HG02970 (cell line): ENCODE data around the gene ZRANB3.
"Not testable (repeated sequence)": the region's sequence is repeated elsewhere in the genome, so short reads cannot be mapped to it uniquely, and the experiment has no call there.

Experiments used
- ATAC-seq: cut with Tn5 transposase; IDR thresholded peaks from one replicate; pipeline ENCODE4 v1.9.1; 2021; ENCODE audit warnings: mild to moderate bottlenecking, moderate library complexity, moderate number of reproducible peaks; ENCODE audit not compliant: unreplicated experiment, low FRiP score

Gene ZRANB3

DNA sequence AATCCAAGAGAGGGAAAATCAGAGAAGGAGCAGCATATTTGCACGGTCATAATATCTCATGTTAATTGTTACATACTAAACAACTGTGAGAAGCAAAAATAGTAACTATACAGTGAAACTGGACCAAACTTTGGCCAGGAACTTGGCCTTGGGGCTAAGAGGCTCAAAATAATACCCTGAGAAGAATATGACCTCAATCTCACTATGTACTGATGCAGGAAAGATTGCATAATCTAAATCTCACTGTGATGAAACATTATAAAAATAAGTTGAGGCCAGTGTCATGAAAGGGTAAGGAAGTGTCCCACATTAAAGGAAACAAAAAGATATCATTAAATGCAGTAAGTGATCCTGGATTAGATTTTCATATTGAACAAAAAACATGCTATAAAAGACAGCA is 36.5 kb downstream of the ZRANB3 start:
- no peak for ATAC-seq

DNA sequence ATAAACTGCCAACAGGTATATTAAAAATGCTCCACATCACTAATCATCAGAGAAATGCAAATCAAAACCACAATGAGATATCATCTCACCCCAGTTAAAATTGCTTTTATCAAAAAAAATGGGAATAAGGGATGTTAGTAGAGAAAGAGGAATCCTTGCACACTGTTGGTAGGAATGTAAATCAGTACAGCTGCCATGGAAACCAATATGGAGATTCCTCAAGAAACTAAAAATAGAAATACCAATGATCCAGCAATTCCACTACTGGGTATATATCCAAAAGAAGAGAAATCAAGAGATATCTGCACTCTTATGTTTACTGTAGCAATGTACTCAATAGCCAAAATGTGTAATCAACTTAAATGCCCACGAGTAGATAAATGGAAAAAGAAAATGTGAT is 40.6 kb downstream of the ZRANB3 start:
- no peak for ATAC-seq

DNA sequence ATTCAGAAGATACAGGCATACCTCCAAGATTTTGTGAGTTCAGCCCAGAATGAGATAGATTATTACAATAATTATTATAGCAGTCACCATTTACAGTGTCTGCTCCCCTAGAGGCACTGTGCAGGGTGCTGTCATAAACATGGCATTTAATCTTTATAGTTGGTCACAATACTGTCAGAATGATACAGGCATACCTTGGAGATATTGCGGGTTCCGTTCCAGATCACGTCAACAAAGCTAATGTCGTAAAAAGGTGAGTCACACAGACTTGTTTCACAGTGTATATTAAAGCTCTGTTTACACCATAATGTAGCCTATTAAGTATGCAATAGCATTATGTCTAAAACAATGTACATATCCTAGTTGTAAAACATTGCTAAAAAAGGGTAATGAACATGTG is 45.6 kb downstream of the ZRANB3 start:
- no peak for ATAC-seq

DNA sequence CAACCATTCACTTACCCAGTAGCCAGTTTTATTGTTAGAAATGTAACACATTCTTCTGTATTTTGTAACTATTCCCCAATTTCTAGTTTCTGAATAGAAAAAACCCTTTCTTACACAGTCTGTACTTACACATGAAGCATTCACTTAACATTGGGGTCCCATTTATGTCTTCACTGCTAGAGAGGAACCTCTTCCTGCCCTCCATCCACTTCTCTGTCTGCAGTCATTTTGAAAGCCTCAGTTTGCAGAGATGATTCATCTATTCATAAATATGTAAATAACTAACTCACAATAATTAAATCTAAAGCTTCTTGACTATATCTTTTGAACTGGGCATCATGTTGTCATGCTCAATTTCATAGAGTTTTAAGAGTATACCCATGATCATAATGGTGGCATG is 55.9 kb downstream of the ZRANB3 start:
- no peak for ATAC-seq

DNA sequence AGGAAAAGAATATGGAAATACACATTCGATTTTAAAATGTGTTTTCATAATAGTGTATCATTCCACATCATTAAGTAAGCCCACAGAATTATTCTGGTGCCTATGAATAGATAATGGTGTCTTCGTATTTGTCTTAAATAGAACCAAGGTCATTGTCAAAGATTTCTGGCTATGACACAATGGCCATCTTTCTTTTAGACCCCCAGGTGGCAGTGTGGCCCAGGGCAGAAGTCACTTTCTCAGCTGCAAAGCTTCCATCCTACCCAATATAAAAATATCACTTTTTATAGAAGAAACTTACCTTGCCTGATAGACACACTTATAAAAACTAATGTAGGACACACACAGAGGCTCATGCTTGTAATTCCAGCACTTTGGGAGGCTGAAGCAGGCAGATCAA is 57.5 kb downstream of the ZRANB3 start:
- no peak for ATAC-seq

DNA sequence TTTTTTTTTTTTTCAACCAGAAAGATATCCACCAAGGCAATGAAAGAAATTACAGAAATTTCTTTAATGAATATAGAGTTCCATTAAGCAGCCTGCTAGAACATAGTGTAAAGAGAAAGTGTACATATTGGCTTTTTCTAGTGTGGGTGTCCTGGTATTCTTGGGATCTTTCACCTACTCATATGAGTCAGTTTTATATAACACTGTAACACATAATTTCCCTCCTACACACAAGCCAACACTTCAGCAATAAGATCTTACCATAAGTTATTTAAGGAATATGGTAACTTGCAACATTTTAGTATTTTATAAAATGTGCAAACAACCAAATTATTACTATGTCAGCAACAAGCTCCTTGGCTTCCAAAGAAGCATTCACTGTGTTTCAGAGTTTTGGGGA is 59.9 kb downstream of the ZRANB3 start:
- no peak for ATAC-seq

DNA sequence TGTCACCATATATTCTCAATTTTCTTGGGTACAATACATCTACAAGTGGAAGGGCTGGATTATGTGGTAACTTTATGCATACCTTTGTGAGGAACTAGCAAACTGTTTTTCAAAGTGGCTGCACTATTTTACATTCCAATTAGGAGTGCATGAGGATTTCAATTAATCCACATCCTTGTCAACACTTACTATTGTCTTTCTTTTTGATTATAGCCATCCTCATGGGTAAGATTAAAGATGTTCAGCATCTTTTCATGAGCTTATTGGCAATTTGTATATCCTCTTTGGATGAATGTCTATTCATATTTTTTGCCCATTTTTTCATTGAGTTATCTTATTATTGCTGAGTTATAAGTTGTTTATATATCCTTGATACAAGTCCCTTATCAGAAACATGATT is 73.7 kb downstream of the ZRANB3 start:
- ATAC-seq: no peak

DNA sequence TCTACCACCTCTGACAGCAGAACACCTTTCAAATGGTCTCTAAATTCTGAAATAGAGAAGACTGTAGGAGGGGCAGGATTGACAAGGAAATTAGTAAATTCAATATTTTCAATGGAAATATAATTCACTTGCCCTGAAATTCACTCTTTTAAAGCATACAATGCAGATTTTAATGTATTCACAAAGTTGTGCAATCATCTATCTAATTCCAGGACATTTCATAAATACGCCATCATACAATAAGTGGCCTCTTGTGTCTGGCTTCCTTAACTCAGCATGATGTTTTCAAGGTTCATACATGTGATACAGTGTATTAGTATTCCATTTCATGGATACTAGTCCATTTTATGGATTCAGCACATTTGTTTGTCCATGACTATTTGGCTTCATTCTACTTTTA is 74.2 kb downstream of the ZRANB3 start:
- no peak for ATAC-seq

DNA sequence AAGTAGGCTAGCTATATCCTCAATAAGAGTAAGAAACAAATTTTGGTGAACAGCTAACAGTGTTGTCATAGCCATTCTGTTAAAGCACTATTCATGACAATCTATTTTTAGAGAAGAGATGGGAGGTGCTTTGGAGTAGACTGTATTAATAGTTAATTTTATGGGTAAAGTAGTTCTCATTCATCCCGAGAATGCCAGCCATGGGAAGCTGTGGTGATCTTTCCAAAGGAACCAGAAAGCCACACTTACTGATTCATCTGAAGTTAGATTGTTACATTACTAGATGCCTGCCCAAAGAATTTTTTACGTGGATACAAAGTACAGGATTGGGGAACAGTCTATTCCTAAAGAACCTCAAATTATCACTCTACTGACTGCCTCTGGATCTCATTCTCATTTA is 74.6 kb downstream of the ZRANB3 start:
- ATAC-seq: no peak

DNA sequence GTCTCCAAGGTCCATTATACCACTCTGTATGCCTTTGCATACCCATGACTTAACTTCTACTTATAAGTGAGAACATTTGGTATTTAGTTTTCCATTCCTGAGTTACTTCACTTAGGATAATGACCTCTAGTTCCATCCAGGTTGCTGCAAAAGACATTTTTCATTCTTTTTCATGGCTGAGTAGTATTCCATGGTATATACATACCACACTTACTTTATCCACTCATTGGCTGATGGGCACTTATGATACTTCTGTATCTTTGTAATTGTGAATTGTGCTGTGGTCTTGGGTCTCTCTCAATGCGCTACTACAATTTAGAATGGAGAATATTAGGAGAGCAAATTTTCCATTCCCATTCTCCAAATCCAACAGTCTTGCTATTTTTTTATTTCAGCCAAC is 76.4 kb downstream of the ZRANB3 start:
- no peak for ATAC-seq

DNA sequence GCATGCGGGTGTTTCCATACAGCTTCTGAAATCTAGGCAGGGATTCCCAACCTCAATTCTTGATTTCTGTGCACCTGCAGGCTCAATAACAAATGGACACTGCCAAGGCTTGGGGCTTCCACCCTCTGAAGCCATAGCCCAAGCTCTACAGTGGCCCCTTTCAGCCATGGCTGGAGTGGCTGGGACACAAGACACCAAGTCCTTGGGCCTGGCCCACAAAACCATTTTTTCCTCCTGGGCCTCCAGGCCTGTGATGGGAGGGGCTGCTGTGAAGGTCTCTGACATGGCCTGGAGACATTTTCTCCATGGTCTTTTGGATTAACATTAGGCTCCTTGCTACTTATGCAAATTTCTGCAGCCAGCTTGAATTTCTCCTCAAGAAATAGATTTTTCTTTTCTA is 78.0 kb downstream of the ZRANB3 start:
- ATAC-seq: not testable (repeated sequence)

DNA sequence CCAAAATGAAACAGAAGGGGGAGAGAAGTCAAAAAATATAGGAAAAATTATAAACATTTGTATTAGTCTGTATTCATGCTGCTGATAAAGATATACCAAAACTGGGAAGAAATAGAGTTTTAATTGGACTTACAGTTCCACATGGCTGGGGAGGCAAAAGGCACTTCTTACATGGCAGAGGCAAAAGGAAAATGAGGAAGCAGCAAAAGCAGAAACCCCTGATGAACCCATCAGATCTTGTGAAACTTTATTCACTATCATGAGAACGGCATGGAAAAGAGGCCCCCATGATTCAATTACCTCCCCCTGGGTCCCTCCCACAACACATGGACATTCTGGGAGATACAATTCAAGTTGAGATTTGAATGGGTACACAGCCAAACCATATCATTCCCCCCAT is 79.1 kb downstream of the ZRANB3 start:
- ATAC-seq: no peak

DNA sequence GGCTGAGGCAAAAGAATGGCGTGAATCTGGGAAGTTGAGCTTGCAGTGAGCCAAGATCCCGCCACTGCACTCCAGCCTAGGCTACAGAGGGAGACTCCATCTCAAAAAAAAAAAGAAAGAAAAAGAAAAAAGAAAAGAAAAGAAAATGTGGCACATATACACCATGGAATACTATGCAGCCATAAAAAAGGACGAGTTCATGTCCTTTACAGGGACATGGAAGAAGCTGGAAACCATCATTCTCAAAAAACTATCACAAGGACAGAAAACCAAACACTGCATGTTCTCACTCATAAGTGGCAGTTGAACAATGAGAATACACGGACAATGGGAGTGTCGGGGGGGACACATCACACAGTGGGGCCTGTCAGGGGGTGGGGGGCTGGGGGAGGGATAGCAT is 88.0 kb downstream of the ZRANB3 start:
- ATAC-seq: not testable (repeated sequence)

DNA sequence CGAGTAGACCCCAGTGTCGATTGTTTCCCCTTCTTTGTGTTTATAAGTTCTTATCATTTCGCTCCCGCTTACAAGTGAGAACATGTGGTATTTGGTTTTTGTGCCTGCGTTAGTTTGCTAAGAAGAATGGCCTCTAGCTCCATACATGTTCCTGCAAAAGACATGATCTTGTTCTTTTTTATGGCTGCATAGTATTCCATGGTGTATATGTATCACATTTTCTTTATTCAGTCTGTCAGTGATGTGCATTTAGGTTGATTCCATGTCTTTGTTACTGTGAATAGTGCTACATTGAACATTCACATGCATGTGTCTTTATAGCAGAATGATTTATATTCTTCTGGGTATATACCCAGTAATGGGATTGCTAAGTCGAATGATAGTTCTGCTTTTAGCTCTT is 95.9 kb downstream of the ZRANB3 start:
- ATAC-seq: not testable (repeated sequence)

DNA sequence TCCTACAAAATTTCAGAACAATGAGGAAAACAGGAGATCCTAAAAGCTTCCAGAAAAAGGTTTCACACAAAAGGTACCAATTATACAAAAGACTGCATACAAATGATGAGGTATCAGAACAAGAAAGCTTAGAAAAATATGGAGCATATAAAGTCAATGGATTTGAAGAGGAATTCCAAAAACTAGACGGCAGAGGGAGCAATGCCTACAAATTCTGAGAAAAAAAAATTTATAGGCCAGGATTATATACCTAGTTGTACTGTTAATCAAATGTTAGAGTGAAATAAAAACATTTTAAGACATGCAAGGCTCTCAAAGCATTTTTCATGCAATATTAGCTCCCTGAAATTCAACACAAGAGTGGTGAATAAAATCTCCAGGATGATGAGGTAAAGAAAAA is 106.2 kb downstream of the ZRANB3 start:
- no peak for ATAC-seq

DNA sequence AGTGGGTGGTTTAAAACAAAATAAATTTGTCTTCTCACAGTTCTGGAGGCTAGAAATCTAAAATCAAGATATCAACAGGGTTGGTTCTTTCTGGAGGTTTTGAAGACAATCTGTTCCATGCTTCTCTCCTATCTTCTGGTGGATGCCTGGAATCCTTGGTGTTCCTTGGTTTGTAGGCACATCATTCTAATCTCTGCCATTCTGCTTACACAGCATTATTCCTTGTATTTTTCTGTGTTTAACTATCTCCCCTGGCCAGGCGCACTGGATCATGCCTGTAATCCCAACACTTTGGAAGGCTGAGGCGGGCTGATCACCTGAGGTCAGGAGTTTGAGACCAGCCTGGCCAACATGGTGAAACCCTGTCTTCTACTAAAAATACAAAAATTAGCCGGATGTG is 108.1 kb downstream of the ZRANB3 start:
- no peak for ATAC-seq

DNA sequence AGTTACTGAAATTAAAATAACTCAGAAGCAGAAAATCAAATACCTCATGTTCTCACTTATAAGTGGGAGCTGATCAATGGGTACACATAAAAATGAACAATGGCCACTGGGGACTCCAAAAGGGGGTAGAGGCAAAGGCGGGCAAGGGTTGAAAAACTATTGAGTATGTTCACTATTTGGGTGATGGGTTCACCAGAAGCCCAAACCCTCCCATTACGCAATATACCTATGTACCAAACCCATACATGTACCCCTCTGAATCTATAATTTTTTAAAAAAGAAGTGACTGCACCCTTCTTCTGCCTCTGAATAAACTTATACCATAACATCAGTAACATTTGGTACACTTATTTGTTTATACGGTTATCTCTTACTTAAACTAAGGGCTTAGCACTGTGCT is 119.4 kb downstream of the ZRANB3 start:
- no peak for ATAC-seq

DNA sequence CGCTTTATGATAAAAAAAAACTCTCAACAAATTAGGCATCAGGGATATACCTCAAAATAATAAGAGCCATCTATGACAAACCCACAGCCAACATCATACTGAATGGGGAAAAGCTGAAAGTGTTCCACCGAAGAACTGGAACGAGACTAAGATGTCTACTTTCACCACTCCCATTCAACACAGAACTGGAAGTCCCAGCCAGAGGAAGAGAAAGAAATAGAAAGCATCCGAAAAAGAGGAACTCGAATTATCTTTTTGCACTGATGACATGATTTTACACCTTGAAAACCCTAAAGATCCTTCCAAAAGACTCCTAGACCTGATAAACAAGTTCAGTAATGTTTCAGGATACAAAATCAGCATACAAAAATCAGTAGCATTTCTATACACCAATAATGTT is 121.6 kb downstream of the ZRANB3 start:
- no peak for ATAC-seq

DNA sequence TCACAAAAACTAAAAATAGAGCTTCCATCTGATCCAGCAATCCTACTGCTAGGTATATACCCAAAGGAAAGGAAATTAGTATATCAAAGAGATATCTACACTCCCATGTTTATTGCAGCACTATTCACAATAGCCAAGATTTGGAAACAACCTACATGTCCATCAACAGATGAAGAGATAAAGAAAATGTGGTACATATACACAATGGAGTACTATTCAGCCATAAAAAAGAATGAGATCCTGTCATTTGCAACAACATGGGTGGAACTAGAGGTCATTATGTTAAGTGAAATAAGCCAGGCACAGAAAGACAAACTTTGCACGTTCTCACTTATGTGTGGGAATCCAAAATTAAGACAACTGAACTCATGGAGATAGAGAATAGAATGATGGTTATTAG is 134.8 kb downstream of the ZRANB3 start:
- ATAC-seq: not testable (repeated sequence)

DNA sequence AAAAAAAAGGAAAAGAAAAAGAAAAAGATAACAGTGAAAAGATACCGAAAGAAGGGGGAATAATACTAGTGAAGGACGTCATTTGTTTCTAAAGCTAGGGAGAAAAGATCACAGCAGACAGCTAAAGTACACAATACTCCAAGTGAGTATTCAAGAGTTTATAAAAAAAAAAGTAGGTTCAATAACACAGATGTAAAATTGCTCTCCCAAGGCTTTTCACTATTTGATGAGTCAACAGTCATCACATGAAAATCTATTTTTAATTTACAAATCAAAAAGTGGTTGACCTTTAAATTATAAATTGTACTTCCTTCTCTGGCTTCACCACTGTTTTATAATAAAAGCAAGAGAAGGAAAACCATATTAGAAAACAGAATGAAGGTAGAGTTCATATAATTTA is 144.0 kb downstream of the ZRANB3 start:
- ATAC-seq: no peak

DNA sequence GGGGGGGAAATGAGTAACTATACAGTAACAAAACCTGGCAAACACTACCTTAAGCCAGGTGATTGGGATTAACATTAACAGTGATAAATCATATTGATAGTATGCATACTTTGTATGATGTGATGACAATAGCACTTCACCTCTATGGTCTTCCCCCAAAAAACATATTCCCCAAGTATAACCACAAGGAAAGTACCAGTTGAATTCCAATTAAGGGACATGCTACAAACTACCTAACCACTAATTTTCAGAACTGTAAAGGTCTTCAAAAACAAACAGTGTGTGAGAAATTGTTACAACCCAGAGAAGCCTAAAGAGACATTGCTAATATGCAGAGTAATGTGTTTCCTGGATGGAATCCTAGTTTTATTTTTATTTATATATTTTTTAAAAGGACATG is 152.4 kb downstream of the ZRANB3 start:
- ATAC-seq: no peak

DNA sequence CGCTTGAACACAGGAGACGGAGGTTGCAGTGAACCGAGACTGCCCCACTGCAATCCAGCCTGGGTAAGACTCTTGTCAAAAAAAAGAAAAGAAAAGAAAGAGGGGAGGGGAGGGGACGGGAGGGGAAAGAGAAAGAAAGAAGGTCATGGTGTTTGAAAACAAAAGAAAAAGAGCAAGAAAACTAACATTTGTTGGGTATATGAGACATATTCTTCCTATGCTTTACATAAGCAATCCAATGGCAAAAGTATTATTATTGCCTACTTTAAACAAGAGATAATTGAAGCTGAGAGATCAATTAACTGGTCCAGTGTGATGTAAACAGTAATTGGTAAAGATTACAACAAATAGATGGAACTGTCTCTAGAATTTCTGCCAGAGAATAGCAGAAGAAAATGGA is 157.3 kb downstream of the ZRANB3 start:
- ATAC-seq: no peak

DNA sequence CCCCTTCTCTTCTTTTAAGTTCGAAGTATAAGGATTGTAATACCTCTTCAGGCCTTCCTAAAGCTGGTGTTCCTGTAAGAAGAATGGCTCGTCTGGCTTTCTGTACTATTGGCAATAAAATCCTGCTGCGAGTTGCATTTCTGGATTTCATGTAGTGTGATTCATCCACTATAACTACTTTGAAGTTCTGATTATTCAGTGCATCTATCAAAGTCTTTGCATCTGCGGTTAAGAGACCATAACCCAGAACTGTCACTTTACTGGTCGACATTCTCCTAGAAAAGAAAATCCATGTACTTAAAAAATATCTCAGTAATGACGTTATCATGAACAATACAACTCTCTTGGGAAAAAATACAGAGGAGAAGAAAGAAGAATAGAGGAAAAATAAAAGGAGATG is 181.1 kb downstream of the ZRANB3 start:
- ATAC-seq: no peak
